NCI-H2081 (cell line): ENCODE results near the gene EMILIN3.

Source experiments
- DNase-seq, 2 experiments: peaks; one replicate each; lab custom pipeline; 2025; lab: John Stamatoyannopoulos, UW

Gene EMILIN3

GRCh38 chr20:41366546-41367392 lies at the start of gene EMILIN3:
EMILIN3 (minus strand) TSS chr20:41366818; CDS start chr20:41366634, 184 bp downstream.
- DNase-seq = peak; percentile 3 to 19

- DNase-seq = no peak
These were observed 48.6 kb upstream of the EMILIN3 start for GRCh38 chr20:41415191-41415590.

- DNase-seq = no peak
These were observed 46.6 kb upstream of the EMILIN3 start for GRCh38 chr20:41413169-41413568.

GRCh38 chr20:41412324-41413120 lies 45.9 kb upstream of the EMILIN3 start:
- no peak for DNase-seq

GRCh38 chr20:41411391-41411847 lies 44.8 kb upstream of the EMILIN3 start:
- DNase-seq = peak in 1 of 2 experiments; percentile 8

GRCh38 chr20:41408986-41409385 lies 42.4 kb upstream of the EMILIN3 start:
- DNase-seq = peak; percentile 79 to 90

GRCh38 chr20:41408156-41408794 lies 41.7 kb upstream of the EMILIN3 start:
- peak in 1 of 2 experiments; percentile 19 for DNase-seq

- DNase-seq = no peak
These were observed 41.0 kb upstream of the EMILIN3 start for GRCh38 chr20:41407607-41408006.

GRCh38 chr20:41406896-41407444 lies 40.4 kb upstream of the EMILIN3 start:
- no peak for DNase-seq

GRCh38 chr20:41406353-41406752 lies 39.7 kb upstream of the EMILIN3 start:
- no peak for DNase-seq

- no peak for DNase-seq
These were observed 38.8 kb upstream of the EMILIN3 start for GRCh38 chr20:41405436-41405835.

GRCh38 chr20:41403604-41404003 lies 37.0 kb upstream of the EMILIN3 start:
- no peak for DNase-seq

- no peak for DNase-seq
These were observed 31.8 kb upstream of the EMILIN3 start for GRCh38 chr20:41398408-41398807.

- no peak for DNase-seq
These were observed 29.3 kb upstream of the EMILIN3 start for GRCh38 chr20:41395667-41396664.

- DNase-seq = no peak
These were observed 28.5 kb upstream of the EMILIN3 start for GRCh38 chr20:41394931-41395666.

GRCh38 chr20:41394081-41394480 lies 27.5 kb upstream of the EMILIN3 start:
- DNase-seq = no peak

- DNase-seq = peak in 1 of 2 experiments; percentile 4
These were observed 27.1 kb upstream of the EMILIN3 start for GRCh38 chr20:41393705-41394066.

- no peak for DNase-seq
These were observed 26.5 kb upstream of the EMILIN3 start for GRCh38 chr20:41392871-41393704.

- DNase-seq = no peak
These were observed 25.7 kb upstream of the EMILIN3 start for GRCh38 chr20:41392295-41392694.
